Liver (tissue), 3 donors: ENCODE results near the gene GJB5.

ENCODE experiments used
- EGR1 ChIP-seq, 2 donors: IDR thresholded peaks; 2 replicates each; pipeline ENCODE4 v1.6.1; 2016 to 2018; ENCODE audit warnings: antibody characterized with exemption in 2 of 2, low read depth in 2 of 2
- HNF4A ChIP-seq, 2 donors: conservative IDR thresholded peaks; 2 replicates each; pipeline ENCODE4 v1.6.1; 2016; ENCODE audit warnings: antibody characterized with exemption in 2 of 2, mild to moderate bottlenecking in 2 of 2
- NR2F2 ChIP-seq: IDR thresholded peaks from 2 replicates; pipeline ENCODE4 v1.6.1; 2016; ENCODE audit warnings: antibody characterized with exemption
- RAD21 ChIP-seq, 2 donors: IDR thresholded peaks; 2 replicates each; pipeline ENCODE4 v1.6.1; 2016; ENCODE audit warnings: antibody characterized with exemption in 2 of 2, mild to moderate bottlenecking in 2 of 2
- RXRA ChIP-seq, 2 donors: IDR thresholded peaks; 2 replicates each; pipeline ENCODE4 v1.6.1; 2017 to 2018; ENCODE audit warnings: antibody characterized with exemption in 2 of 2, mild to moderate bottlenecking in 1 of 2
- SP1 ChIP-seq: IDR thresholded peaks from 2 replicates; pipeline ENCODE4 v1.6.1; 2018; ENCODE audit warnings: antibody characterized with exemption, mild to moderate bottlenecking
- TAF1 ChIP-seq: conservative IDR thresholded peaks from 2 replicates; pipeline ENCODE4 v1.6.1; 2016; ENCODE audit warnings: antibody characterized with exemption, mild to moderate bottlenecking
- YY1 ChIP-seq: IDR thresholded peaks from 2 replicates; pipeline ENCODE4 v1.6.1; 2016; ENCODE audit warnings: antibody characterized with exemption, mild to moderate bottlenecking
- TF ChIP-seq, protein P1 (sequence below): fragments of 150-350 bp; IDR thresholded peaks from 2 replicates; pipeline ENCODE4 v1.5.1; 2017; ENCODE audit warnings: improper control_type of control experiment, low read depth, low read length; ENCODE audit not compliant: missing input control
- TF ChIP-seq, protein P2 (sequence below): IDR thresholded peaks from 2 replicates; pipeline ENCODE4 v1.6.1; 2016; ENCODE audit warnings: antibody characterized with exemption, mild to moderate bottlenecking
- TF ChIP-seq, protein P3 (sequence below): IDR thresholded peaks from 2 replicates; pipeline ENCODE4 v1.6.1; 2016; ENCODE audit warnings: antibody characterized with exemption
- TF ChIP-seq, protein P4 (sequence below): IDR thresholded peaks from 2 replicates; pipeline ENCODE4 v1.6.1; 2016; ENCODE audit warnings: antibody characterized with exemption
- TF ChIP-seq, protein P5 (sequence below): IDR thresholded peaks from 2 replicates; pipeline ENCODE4 v1.6.1; 2016; ENCODE audit warnings: antibody characterized with exemption
- donor health status: healthy.
- donor health status: healthy.

DNA sequence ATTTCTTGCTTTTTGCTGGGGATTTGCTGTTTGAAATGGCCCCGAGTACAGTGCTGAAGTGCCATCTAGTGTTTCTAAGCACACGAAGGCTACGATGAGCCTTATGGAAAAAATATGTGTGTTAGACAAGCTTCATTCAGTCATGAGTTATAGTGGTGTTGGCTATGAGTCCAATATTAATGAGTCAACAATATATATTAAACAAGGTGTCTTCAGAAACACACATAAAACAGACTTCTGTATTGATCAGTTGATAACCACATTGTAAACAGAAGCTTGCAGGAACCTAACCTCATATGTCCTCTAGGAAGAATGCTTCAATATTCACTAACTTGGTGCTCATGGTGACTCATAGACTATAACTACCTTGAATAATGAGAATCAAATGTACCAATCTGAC lies 1.7 kb upstream of the GJB5 start:
- TF ChIP-seq TAF1 (no peak), SP1 (no peak), YY1 (no peak), RXRA (IDR thresholded peaks at IDR 0.05) (no peak), NR2F2 (no peak), EGR1 (IDR thresholded peaks at IDR 0.05; ENCODE audit: low read depth in 2 of 2) (no peak), HNF4A (conservative IDR thresholded peaks at IDR 0.05) (no peak), RAD21 (IDR thresholded peaks at IDR 0.05) (no peak)
- TF ChIP-seq, protein P1, sequence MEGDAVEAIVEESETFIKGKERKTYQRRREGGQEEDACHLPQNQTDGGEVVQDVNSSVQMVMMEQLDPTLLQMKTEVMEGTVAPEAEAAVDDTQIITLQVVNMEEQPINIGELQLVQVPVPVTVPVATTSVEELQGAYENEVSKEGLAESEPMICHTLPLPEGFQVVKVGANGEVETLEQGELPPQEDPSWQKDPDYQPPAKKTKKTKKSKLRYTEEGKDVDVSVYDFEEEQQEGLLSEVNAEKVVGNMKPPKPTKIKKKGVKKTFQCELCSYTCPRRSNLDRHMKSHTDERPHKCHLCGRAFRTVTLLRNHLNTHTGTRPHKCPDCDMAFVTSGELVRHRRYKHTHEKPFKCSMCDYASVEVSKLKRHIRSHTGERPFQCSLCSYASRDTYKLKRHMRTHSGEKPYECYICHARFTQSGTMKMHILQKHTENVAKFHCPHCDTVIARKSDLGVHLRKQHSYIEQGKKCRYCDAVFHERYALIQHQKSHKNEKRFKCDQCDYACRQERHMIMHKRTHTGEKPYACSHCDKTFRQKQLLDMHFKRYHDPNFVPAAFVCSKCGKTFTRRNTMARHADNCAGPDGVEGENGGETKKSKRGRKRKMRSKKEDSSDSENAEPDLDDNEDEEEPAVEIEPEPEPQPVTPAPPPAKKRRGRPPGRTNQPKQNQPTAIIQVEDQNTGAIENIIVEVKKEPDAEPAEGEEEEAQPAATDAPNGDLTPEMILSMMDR, result no peak
- TF ChIP-seq, protein P2, sequence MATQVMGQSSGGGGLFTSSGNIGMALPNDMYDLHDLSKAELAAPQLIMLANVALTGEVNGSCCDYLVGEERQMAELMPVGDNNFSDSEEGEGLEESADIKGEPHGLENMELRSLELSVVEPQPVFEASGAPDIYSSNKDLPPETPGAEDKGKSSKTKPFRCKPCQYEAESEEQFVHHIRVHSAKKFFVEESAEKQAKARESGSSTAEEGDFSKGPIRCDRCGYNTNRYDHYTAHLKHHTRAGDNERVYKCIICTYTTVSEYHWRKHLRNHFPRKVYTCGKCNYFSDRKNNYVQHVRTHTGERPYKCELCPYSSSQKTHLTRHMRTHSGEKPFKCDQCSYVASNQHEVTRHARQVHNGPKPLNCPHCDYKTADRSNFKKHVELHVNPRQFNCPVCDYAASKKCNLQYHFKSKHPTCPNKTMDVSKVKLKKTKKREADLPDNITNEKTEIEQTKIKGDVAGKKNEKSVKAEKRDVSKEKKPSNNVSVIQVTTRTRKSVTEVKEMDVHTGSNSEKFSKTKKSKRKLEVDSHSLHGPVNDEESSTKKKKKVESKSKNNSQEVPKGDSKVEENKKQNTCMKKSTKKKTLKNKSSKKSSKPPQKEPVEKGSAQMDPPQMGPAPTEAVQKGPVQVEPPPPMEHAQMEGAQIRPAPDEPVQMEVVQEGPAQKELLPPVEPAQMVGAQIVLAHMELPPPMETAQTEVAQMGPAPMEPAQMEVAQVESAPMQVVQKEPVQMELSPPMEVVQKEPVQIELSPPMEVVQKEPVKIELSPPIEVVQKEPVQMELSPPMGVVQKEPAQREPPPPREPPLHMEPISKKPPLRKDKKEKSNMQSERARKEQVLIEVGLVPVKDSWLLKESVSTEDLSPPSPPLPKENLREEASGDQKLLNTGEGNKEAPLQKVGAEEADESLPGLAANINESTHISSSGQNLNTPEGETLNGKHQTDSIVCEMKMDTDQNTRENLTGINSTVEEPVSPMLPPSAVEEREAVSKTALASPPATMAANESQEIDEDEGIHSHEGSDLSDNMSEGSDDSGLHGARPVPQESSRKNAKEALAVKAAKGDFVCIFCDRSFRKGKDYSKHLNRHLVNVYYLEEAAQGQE, result no peak
- TF ChIP-seq, protein P3, sequence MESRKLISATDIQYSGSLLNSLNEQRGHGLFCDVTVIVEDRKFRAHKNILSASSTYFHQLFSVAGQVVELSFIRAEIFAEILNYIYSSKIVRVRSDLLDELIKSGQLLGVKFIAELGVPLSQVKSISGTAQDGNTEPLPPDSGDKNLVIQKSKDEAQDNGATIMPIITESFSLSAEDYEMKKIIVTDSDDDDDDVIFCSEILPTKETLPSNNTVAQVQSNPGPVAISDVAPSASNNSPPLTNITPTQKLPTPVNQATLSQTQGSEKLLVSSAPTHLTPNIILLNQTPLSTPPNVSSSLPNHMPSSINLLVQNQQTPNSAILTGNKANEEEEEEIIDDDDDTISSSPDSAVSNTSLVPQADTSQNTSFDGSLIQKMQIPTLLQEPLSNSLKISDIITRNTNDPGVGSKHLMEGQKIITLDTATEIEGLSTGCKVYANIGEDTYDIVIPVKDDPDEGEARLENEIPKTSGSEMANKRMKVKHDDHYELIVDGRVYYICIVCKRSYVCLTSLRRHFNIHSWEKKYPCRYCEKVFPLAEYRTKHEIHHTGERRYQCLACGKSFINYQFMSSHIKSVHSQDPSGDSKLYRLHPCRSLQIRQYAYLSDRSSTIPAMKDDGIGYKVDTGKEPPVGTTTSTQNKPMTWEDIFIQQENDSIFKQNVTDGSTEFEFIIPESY, result no peak
- TF ChIP-seq, protein P4, sequence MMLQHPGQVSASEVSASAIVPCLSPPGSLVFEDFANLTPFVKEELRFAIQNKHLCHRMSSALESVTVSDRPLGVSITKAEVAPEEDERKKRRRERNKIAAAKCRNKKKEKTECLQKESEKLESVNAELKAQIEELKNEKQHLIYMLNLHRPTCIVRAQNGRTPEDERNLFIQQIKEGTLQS, result no peak
- TF ChIP-seq, protein P5, sequence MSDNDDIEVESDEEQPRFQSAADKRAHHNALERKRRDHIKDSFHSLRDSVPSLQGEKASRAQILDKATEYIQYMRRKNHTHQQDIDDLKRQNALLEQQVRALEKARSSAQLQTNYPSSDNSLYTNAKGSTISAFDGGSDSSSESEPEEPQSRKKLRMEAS, result no peak
